ENCODE data around the gene SNCA.

- no peak for TF ChIP-seq CTCF (conservative IDR thresholded peaks at IDR 0.05; ENCODE audit: low read depth, low read length)
- no peak for TF ChIP-seq EZH2 (IDR thresholded peaks at IDR 0.05; ENCODE audit: borderline replicate concordance, low read depth, low read length, poor library complexity, severe bottlenecking)
These were observed 39.8 kb downstream of the SNCA start for GRCh38 chr4:89797117-89797516.

All from A673 (cell line).